ENCODE results near the gene SET.

GRCh38 chr9:128716581-128717254 is 27.7 kb downstream of the SET start:
- TF ChIP-seq, protein P1, sequence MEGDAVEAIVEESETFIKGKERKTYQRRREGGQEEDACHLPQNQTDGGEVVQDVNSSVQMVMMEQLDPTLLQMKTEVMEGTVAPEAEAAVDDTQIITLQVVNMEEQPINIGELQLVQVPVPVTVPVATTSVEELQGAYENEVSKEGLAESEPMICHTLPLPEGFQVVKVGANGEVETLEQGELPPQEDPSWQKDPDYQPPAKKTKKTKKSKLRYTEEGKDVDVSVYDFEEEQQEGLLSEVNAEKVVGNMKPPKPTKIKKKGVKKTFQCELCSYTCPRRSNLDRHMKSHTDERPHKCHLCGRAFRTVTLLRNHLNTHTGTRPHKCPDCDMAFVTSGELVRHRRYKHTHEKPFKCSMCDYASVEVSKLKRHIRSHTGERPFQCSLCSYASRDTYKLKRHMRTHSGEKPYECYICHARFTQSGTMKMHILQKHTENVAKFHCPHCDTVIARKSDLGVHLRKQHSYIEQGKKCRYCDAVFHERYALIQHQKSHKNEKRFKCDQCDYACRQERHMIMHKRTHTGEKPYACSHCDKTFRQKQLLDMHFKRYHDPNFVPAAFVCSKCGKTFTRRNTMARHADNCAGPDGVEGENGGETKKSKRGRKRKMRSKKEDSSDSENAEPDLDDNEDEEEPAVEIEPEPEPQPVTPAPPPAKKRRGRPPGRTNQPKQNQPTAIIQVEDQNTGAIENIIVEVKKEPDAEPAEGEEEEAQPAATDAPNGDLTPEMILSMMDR (IDR thresholded peaks at IDR 0.05; ENCODE audit: low read length) = no peak
- TF ChIP-seq EZH2 (IDR thresholded peaks at IDR 0.05; ENCODE audit: borderline replicate concordance, low read length) = no peak

Data from OCI-LY1 (cell line).